Cardiac muscle cell (in vitro differentiated cells and primary cell): ENCODE data around the gene GBP2. TPM values are rescaled to one million over a fixed set of nuclear protein-coding genes. Genes with fewer than 3 reads are reported as not detected.
"Not testable (repeated sequence)": the region's sequence is repeated elsewhere in the genome, so short reads cannot be mapped to it uniquely, and the experiment has no call there.

Experiments
- DNase-seq, 2 donors: peaks; one replicate each; pipeline versions ENCODE4 v3.0.0 to v3.0.0-alpha.2; 2010 to 2017; ENCODE audit warnings: low read depth in 1 of 2, low spot score in 1 of 2
- H3K27ac ChIP-seq: fragments of 200-600 bp; sonication (generic); 2 replicates; pipeline ENCODE4 v1.5.1; 2016
- H3K27me3 ChIP-seq: fragments of 200-600 bp; sonication (generic); 2 replicates; pipeline ENCODE4 v1.6.0; 2016; ENCODE audit warnings: control low read depth
- H3K36me3 ChIP-seq: fragments of 200-600 bp; sonication (generic); 2 replicates; pipeline ENCODE4 v1.5.1; 2016; ENCODE audit warnings: control low read depth
- H3K4me1 ChIP-seq: fragments of 200-600 bp; sonication (generic); 2 replicates; pipeline ENCODE4 v1.8.1; 2017; ENCODE audit warnings: low read depth, mild to moderate bottlenecking, mixed run types
- H3K4me3 ChIP-seq: fragments of 200-600 bp; sonication (generic); 2 replicates; pipeline ENCODE4 v1.5.1; 2016; ENCODE audit warnings: mild to moderate bottlenecking
- H3K9me3 ChIP-seq: fragments of 200-600 bp; sonication (generic); 2 replicates; pipeline ENCODE4 v1.5.1; 2017; ENCODE audit warnings: low read depth, mild to moderate bottlenecking, control low read depth
- CTCF ChIP-seq: IDR thresholded peaks from 2 replicates; pipeline ENCODE4 v1.5.1; 2012; ENCODE audit warnings: low read depth, mild to moderate bottlenecking, low read length
- polyA plus RNA-seq: library from polyadenylated mRNA; unstranded; fragments of >200 nt; fragmentation: Nextera tagmentation; extraction: Ambion mirVana; gene quantifications from 2 replicates; pipeline ENCODE4 v1.2.1, GENCODE V29; 2016
- total RNA-seq: library from RNA; depleted of rRNA; stranded (reverse); fragments of >200 nt; gene quantifications from 2 replicates; pipeline ENCODE4 v1.2.3, GENCODE V29; 2016

Gene GBP2
- total and polyA plus RNA-seq, 2 experiments from 2014 or later: 0.83 to 1.1 TPM

- peaks cover 12% of the 10 kb centered on the region for H3K4me1 ChIP-seq
- no peak overlapping the region for H3K4me3 ChIP-seq
- H3K9me3 ChIP-seq: no peaks in the 10 kb centered on the region
These were observed 37.3 kb downstream of the GBP2 start for GRCh38 chr1:89088572-89088971.

GRCh38 chr1:89087241-89087640 lies 38.7 kb downstream of the GBP2 start:
- peaks cover 12% of the 10 kb centered on the region for H3K4me1 ChIP-seq
- H3K9me3 ChIP-seq: no peaks in the 10 kb centered on the region
- no peak overlapping the region for H3K4me3 ChIP-seq
- DNase-seq: peak in 1 of 2 donors; percentile 3
- TF ChIP-seq CTCF: no peak
- no peaks in the 10 kb centered on the region for H3K36me3 ChIP-seq
- H3K27ac ChIP-seq: no peak overlapping the region
- no peaks in the 10 kb centered on the region for H3K27me3 ChIP-seq

More at GRCh38 chr1:89088572-89088971, 37.3 kb downstream of the GBP2 start:
- TF ChIP-seq CTCF: no peak
- DNase-seq: no peak
- H3K36me3 ChIP-seq: no peaks in the 10 kb centered on the region
- H3K27me3 ChIP-seq: no peaks in the 10 kb centered on the region
- H3K27ac ChIP-seq: no peak overlapping the region

- Histone ChIP-seq H3K27me3 (no peaks in the 10 kb centered on the region), H3K4me1 (peaks cover 12% of the 10 kb centered on the region), H3K9me3 (no peaks in the 10 kb centered on the region), H3K4me3 (no peak overlapping the region), H3K36me3 (no peaks in the 10 kb centered on the region), H3K27ac (no peak overlapping the region)
- peak; percentile 62 to 68 for DNase-seq
- peak; percentile 58 for TF ChIP-seq CTCF
These were observed 40.1 kb downstream of the GBP2 start for GRCh38 chr1:89085781-89086180.

GRCh38 chr1:89081005-89081404 lies 44.9 kb downstream of the GBP2 start:
- Histone ChIP-seq H3K4me3 (no peak overlapping the region), H3K36me3 (no peaks in the 10 kb centered on the region), H3K27ac (no peak overlapping the region), H3K27me3 (no peaks in the 10 kb centered on the region), H3K4me1 (no peaks in the 10 kb centered on the region), H3K9me3 (no peaks in the 10 kb centered on the region)
- DNase-seq: no peak
- no peak for TF ChIP-seq CTCF

- H3K36me3 ChIP-seq, H3K27me3 ChIP-seq, H3K4me1 ChIP-seq, H3K4me3 ChIP-seq, DNase-seq, H3K27ac ChIP-seq, H3K9me3 ChIP-seq: not testable (repeated sequence)
These were observed 45.8 kb downstream of the GBP2 start for GRCh38 chr1:89080068-89080467.

GRCh38 chr1:89072466-89073065 lies 53.3 kb downstream of the GBP2 start:
- not testable (repeated sequence) for H3K4me1 ChIP-seq, DNase-seq, H3K36me3 ChIP-seq, H3K4me3 ChIP-seq, H3K27me3 ChIP-seq, H3K9me3 ChIP-seq, H3K27ac ChIP-seq
